Peyer's patch (tissue), 4 donors: Measurements from ENCODE around the gene NOL9.

Source experiments
- POLR2A ChIP-seq, 2 donors: fragments of 450-650 bp; IDR thresholded peaks; one replicate each; pipeline ENCODE4 v1.5.1; 2017; ENCODE audit warnings: antibody characterized with exemption in 2 of 2, mild to moderate bottlenecking in 2 of 2, moderate library complexity in 2 of 2
- TF ChIP-seq, protein P1 (sequence below), 6 experiments: fragments of 450-650 bp in 4 of 6; fragments of 200-600 bp in 2 of 6; sonication (generic) in 1 of 6; IDR thresholded peaks; one replicate each; pipeline ENCODE4 v1.5.1; 2017 to 2019; ENCODE audit warnings: antibody characterized with exemption in 6 of 6, mild to moderate bottlenecking in 3 of 6, moderate library complexity in 1 of 6

- TF ChIP-seq, protein P1, sequence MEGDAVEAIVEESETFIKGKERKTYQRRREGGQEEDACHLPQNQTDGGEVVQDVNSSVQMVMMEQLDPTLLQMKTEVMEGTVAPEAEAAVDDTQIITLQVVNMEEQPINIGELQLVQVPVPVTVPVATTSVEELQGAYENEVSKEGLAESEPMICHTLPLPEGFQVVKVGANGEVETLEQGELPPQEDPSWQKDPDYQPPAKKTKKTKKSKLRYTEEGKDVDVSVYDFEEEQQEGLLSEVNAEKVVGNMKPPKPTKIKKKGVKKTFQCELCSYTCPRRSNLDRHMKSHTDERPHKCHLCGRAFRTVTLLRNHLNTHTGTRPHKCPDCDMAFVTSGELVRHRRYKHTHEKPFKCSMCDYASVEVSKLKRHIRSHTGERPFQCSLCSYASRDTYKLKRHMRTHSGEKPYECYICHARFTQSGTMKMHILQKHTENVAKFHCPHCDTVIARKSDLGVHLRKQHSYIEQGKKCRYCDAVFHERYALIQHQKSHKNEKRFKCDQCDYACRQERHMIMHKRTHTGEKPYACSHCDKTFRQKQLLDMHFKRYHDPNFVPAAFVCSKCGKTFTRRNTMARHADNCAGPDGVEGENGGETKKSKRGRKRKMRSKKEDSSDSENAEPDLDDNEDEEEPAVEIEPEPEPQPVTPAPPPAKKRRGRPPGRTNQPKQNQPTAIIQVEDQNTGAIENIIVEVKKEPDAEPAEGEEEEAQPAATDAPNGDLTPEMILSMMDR (IDR thresholded peaks at IDR 0.05) = no peak
- no peak for TF ChIP-seq POLR2A (IDR thresholded peaks at IDR 0.05)
Observed at GRCh38 chr1:6500544-6501278, 53.6 kb downstream of the NOL9 start.
